Measurements from ENCODE around the gene HMGXB3. TPM values are rescaled to one million over a fixed set of nuclear protein-coding genes. Genes with fewer than 3 reads are reported as not detected.

HMGXB3 gene
- total RNA-seq, 6 experiments from 2014 or later = 7.7 to 28.3 (median 12.2) TPM

DNA sequence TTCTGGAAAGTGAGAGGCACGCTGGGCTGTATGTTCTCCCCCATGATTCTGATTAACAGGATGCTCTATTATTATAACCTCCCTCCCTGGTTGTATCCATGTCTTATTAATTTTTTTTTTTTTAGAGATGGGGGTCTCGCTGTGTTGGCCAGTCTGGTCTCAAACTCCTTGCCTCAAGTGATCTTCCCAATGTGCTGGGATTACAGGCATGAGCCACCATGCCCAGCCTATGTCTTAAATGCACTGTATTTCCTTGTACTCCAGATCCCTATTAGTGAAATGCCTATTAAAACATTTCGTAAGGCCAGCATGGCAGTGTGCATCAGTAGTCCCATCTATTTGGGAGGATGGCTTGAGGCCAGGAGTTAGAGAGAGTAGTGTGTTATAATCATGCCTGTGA, 7.1 kb upstream of the HMGXB3 start:
- 93% methylated on average over 3 of the region's 3 CpGs for WGBS (ENCODE audit: insufficient coverage, low coverage, low lambda C conversion rate, missing lambda C conversion rate)
- Histone ChIP-seq H3K4me1 (no peaks in the 10 kb centered on the region), H3K27me3 (no peaks in the 10 kb centered on the region), H3K4me3 (no peak overlapping the region), H3K27ac (no peak overlapping the region), H3K9me3 (no peaks in the 10 kb centered on the region), H3K36me3 (peaks cover 0 to 6% (median 0%) of the 10 kb centered on the region in 4 donors)
- no peak for ATAC-seq
- TF ChIP-seq, protein P1, sequence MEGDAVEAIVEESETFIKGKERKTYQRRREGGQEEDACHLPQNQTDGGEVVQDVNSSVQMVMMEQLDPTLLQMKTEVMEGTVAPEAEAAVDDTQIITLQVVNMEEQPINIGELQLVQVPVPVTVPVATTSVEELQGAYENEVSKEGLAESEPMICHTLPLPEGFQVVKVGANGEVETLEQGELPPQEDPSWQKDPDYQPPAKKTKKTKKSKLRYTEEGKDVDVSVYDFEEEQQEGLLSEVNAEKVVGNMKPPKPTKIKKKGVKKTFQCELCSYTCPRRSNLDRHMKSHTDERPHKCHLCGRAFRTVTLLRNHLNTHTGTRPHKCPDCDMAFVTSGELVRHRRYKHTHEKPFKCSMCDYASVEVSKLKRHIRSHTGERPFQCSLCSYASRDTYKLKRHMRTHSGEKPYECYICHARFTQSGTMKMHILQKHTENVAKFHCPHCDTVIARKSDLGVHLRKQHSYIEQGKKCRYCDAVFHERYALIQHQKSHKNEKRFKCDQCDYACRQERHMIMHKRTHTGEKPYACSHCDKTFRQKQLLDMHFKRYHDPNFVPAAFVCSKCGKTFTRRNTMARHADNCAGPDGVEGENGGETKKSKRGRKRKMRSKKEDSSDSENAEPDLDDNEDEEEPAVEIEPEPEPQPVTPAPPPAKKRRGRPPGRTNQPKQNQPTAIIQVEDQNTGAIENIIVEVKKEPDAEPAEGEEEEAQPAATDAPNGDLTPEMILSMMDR (IDR thresholded peaks at IDR 0.05) = no peak
- no peak for TF ChIP-seq POLR2A (IDR thresholded peaks at IDR 0.05)
- intact Hi-C loops (cut with DNase I) = loop anchor here (10.0 kb wide), 2 partner anchors 159 to 359 kb away; no protein-coding TSS in a partner anchor
- DNase-seq = no peak

- intact Hi-C loops (cut with DNase I) = loop anchor here (10.0 kb wide), 2 partner anchors 161 to 361 kb away; no protein-coding TSS in a partner anchor
- H3K27ac ChIP-seq = no peak overlapping the region
- no peaks in the 10 kb centered on the region for H3K27me3 ChIP-seq
- H3K4me3 ChIP-seq = no peak overlapping the region
- TF ChIP-seq, protein P1 (IDR thresholded peaks at IDR 0.05) = no peak
- no peak for TF ChIP-seq POLR2A (IDR thresholded peaks at IDR 0.05)
- no peak for DNase-seq
- H3K9me3 ChIP-seq = no peaks in the 10 kb centered on the region
- no peak for ATAC-seq
- peaks cover 0 to 6% (median 0%) of the 10 kb centered on the region in 4 donors for H3K36me3 ChIP-seq
- 91% methylated on average over 10 of the region's 14 CpGs for WGBS (ENCODE audit: insufficient coverage, low coverage, low lambda C conversion rate, missing lambda C conversion rate)
- H3K4me1 ChIP-seq = peaks cover 0 to 8% (median 0%) of the 10 kb centered on the region in 4 donors
Observed at GRCh38 chr5:149995385-149996204, 4.9 kb upstream of the HMGXB3 start.

GRCh38 chr5:149996205-149996890, 4.2 kb upstream of the HMGXB3 start:
- no peaks in the 10 kb centered on the region for H3K27me3 ChIP-seq
- peaks cover 0 to 6% (median 0%) of the 10 kb centered on the region in 4 donors for H3K36me3 ChIP-seq
- H3K4me1 ChIP-seq = peaks cover 0 to 9% (median under 1%) of the 10 kb centered on the region in 4 donors
- WGBS (ENCODE audit: insufficient coverage, low coverage, low lambda C conversion rate, missing lambda C conversion rate) = 88% methylated on average over 6 of the region's 6 CpGs
- no peak for TF ChIP-seq POLR2A (IDR thresholded peaks at IDR 0.05)
- TF ChIP-seq, protein P1 (IDR thresholded peaks at IDR 0.05) = no peak
- DNase-seq (no peak), ATAC-seq (no peak)
- H3K4me3 ChIP-seq = no peak overlapping the region
- no peak overlapping the region for H3K27ac ChIP-seq
- intact Hi-C loops (cut with DNase I) = loop anchor here (10.0 kb wide), 2 partner anchors 162 to 362 kb away; no protein-coding TSS in a partner anchor
- H3K9me3 ChIP-seq = no peaks in the 10 kb centered on the region

DNA sequence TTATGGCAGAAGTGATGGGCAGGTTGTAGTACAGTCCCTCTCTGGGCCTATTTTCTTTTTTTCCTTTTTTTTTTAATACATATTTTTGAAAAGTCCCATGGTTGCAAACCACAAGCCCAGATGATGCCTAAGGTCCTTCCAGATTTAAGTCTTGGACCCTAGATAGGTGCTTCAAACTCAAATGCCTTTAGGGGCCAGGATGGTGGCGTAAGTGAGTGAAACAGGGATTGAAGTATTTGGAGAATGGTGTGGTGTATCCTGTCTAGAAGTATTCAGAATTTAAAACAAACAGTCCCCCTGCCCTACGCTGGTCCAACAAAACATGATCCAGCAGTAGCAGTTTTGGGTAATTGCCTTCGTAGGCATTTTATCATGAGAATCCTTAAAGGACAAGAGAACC, 2.3 kb upstream of the HMGXB3 start:
- Histone ChIP-seq H3K4me1 (peaks cover 0 to 18% (median 6%) of the 10 kb centered on the region in 4 donors), H3K9me3 (no peaks in the 10 kb centered on the region), H3K27ac (no peak overlapping the region), H3K4me3 (no peak overlapping the region), H3K36me3 (peaks cover 0 to 6% (median 0%) of the 10 kb centered on the region in 4 donors), H3K27me3 (no peaks in the 10 kb centered on the region)
- ATAC-seq = no peak
- WGBS (ENCODE audit: insufficient coverage, low coverage, low lambda C conversion rate, missing lambda C conversion rate) = 95% methylated on average over 3 of the region's 3 CpGs
- no peak for TF ChIP-seq POLR2A (IDR thresholded peaks at IDR 0.05)
- TF ChIP-seq, protein P1 (IDR thresholded peaks at IDR 0.05) = no peak
- intact Hi-C loops (cut with DNase I) = loop anchor here (10.0 kb wide), 2 partner anchors 163 to 363 kb away; no protein-coding TSS in a partner anchor
- no peak for DNase-seq
